ENCODE measurements around the gene HDHD5. TPM values are rescaled to one million over a fixed set of nuclear protein-coding genes. Genes with fewer than 3 reads are reported as not detected.

HDHD5 gene
- total and polyA plus RNA-seq, 4 donors: 13.2 to 46.1 (median 35.9) TPM

Other genes with a start within 250 kb of the HDHD5 start
- gene GAB4, start 151.1 kb downstream of the HDHD5 start, total RNA-seq: not detected
- gene GAB4, start 151.1 kb downstream of the HDHD5 start, polyA plus RNA-seq: not detected
- 1 to 10 TPM; 4.4 to 9.0 TPM for gene IL17RA, start 74.3 kb downstream of the HDHD5 start, total RNA-seq
- gene IL17RA, start 74.3 kb downstream of the HDHD5 start, polyA plus RNA-seq: 1 to 10 TPM; 3.1 to 4.4 TPM
- gene TMEM121B, start 37.9 kb downstream of the HDHD5 start, total RNA-seq: under 1 TPM; 0.09 to 0.17 TPM
- under 1 TPM; 0.06 to 0.12 TPM for gene TMEM121B, start 37.9 kb downstream of the HDHD5 start, polyA plus RNA-seq
- gene ADA2, start 60.2 kb upstream of the HDHD5 start, total RNA-seq: 10 to 100 TPM in 1 of 2 donors, 1 to 10 TPM in 1; 8.7 to 18.7 TPM
- 1 to 10 TPM; 3.2 to 9.6 TPM for gene ADA2, start 60.2 kb upstream of the HDHD5 start, polyA plus RNA-seq
- gene CECR2, start 210.2 kb upstream of the HDHD5 start, total RNA-seq: 1 to 10 TPM; 2.1 to 9.7 TPM
- 1 to 10 TPM; 1.8 to 2.0 TPM for gene CECR2, start 210.2 kb upstream of the HDHD5 start, polyA plus RNA-seq

Measured in liver (tissue), 4 donors.